ENCODE data around the gene RWDD4. TPM values are rescaled to one million over a fixed set of nuclear protein-coding genes. Genes with fewer than 3 reads are reported as not detected.

The RWDD4 gene
- total RNA-seq, 1 donor from 2014 or later: 50.6 TPM

DNA sequence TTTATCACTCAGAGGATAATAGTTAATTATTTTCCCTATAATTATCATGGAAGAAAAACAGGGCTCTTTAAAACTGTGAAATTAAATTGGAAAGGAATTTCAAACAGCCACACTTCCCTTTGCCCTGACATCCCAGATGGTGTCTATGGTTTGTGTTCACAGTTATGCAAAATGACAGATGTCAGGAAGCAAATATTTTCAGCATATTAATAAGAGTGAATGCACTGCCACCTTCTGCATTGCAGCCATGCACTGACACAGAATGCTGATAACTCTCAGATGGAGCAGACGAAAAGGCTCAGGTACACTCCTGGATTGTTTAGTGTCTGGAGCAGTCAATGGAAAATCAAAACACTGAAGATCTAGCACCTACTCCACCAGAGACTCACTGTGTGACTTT, 57.6 kb downstream of the RWDD4 start:
- DNase-seq (ENCODE audit: low read depth): peak; percentile 67

DNA sequence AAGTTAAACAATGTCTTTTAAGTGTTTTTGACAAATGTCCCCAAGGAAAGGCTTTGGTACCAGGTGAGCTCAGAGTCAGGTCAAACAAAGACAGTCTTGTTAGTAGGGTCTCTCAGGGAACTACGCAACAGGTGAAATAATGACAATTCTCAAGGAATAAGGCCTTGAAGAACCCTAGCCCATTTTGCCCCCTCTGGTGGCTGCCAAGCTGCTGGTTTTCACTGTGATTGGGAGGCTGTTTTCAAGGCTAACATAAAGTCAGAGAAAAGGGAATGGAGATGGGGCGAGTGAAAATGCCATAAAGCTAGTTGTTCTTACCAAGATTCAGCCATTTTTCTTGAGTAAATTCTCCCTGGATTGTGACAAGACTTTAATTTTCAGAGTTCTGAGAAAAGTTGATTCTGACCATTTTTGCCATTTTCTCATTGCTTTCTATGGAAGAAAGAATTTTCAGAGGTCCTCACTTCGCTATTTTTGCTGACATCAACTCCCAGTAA, 58.7 kb downstream of the RWDD4 start:
- DNase-seq (ENCODE audit: low read depth): no peak

DNA sequence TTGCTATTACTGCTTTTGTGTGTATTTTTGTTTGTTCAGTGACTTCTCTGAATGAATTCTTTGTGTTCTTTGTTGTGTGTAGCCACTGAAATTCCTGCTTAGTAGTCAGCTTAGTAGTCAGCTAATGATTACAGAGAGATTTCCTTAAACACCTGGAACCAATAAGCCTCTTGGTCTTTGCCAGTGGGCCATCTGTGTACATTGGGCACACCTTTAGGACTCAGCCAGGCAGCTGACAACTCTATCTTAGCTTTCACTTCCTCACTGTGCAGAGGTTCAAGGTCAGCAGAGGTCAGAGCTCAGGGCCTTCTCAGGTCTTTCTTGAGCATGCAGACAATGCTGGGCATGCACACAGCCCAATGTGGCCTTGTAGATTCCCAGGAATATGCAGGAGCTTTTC, 59.3 kb downstream of the RWDD4 start:
- DNase-seq (ENCODE audit: low read depth): no peak

DNA sequence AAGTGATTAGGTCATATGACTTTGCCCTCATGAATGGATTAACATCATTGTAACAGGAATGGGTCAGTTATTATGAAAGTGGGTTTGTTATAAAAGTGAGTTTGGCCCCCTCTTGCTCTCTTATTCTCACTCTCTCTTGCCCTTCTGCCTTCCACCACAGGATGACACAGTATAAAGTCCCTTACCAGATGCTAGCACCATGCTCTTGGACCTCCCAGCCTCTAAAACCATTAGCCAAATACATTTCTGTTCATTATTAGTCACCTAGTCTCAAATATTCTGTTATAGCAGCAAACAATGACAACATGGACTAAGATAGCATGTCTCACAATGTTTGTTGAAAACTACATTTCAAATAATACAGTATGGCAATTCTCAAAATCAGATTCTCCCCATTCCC, 59.7 kb downstream of the RWDD4 start:
- no peak for DNase-seq (ENCODE audit: low read depth)

GRCh38 chr4:183596067-183596757, 62.8 kb downstream of the RWDD4 start:
- no peak for DNase-seq (ENCODE audit: low read depth)

DNA sequence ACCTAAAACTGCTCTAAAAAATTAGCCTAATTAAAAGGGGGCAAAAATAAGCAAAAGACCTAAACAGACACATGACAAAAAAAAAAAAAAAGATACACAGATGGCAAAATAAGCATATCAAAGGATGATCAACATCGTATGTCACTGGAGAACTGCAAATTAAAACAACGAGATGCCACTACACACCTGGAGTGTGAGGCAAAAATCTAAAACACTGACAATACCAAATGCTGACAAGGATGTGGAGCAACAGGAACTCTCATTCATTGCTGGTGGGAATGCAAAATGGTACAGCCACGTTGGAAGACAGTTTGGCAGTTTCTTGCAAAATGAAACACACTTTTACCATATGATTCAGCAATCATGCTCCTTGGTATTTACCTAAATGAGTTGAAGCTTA, 64.2 kb downstream of the RWDD4 start:
- DNase-seq (ENCODE audit: low read depth): no peak

DNA sequence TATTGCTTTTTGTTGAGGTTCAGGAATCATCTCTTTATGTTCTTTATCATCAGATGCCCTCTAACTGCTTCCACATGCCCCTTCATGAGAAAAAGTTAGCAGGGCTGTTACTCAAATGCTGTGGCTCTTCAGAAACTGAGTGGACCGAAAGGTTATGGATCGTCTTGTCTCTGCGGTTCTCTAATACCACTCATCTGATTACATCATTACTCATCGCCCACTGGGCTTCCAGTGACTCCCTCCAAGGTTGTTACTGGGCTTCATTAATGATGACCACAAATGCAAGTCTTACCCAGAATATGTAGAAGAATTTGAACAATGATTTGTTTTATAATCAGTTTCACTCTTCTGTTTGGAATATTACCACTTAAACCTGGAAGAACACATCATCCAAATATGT, 67.7 kb downstream of the RWDD4 start:
- DNase-seq (ENCODE audit: low read depth): no peak

Other genes with a start within 250 kb of the RWDD4 start
- 15.2 and 20.1 TPM in 2 replicates for gene CDKN2AIP, start 214.5 kb downstream of the RWDD4 start, total RNA-seq
- gene ING2, start 154.1 kb downstream of the RWDD4 start, total RNA-seq: 15.3 and 15.5 TPM in 2 replicates
- gene TRAPPC11, start 108 bp upstream of the RWDD4 start, total RNA-seq: 33.7 and 38.3 TPM in 2 replicates
- 0.31 and 0.53 TPM in 2 replicates for gene STOX2, start 246.1 kb upstream of the RWDD4 start, total RNA-seq

All from myocyte (in vitro differentiated cells).